Activated CD4-positive, alpha-beta memory T cell treated with anti-CD3 and anti-CD28 coated beads for 36 hours (primary cell): ENCODE measurements around the gene CCDC171. TPM values are rescaled to one million over a fixed set of nuclear protein-coding genes. Genes with fewer than 3 reads are reported as not detected.

Experiments
- CTCF ChIA-PET: fragments of 350-600 bp; sonication (Branson Sonifier 250); formaldehyde crosslinking; loops from one replicate; lab custom pipeline; 2021; ENCODE audit warnings: antibody characterized with exemption, inconsistent platforms; lab: Charles Lee
- POLR2A ChIA-PET: fragments of 350-600 bp; sonication (Branson Sonifier 250); formaldehyde crosslinking; loops from one replicate; lab custom pipeline; 2021; ENCODE audit warnings: antibody characterized with exemption; lab: Charles Lee
- DNase-seq: peaks from one replicate; pipeline ENCODE4 v3.0.0-alpha.2; 2020
- H3K27ac Mint-ChIP-seq: one replicate; pipeline ENCODE4 v1.8.0; 2021; ENCODE audit warnings: mixed read lengths
- H3K27me3 Mint-ChIP-seq: one replicate; pipeline ENCODE4 v1.8.0; 2021; ENCODE audit warnings: mixed read lengths
- H3K36me3 Mint-ChIP-seq: one replicate; pipeline ENCODE4 v1.8.0; 2021; ENCODE audit warnings: mixed read lengths
- H3K4me1 Mint-ChIP-seq: one replicate; pipeline ENCODE4 v1.8.0; 2021; ENCODE audit warnings: low read depth, mixed read lengths
- H3K4me3 Mint-ChIP-seq: one replicate; pipeline ENCODE4 v1.8.0; 2021; ENCODE audit warnings: mild to moderate bottlenecking, mixed read lengths
- H3K9me3 Mint-ChIP-seq: one replicate; pipeline ENCODE4 v1.8.0; 2021; ENCODE audit warnings: mixed read lengths
- intact Hi-C: fragments of 100-400 bp; cut with micrococcal nuclease; formaldehyde crosslinking; loops from one replicate; pipeline ENCODE4 v1.15.1; 2023
- total RNA-seq, 2 experiments: library from RNA; stranded (reverse); gene quantifications; one replicate each; pipeline ENCODE4 v1.2.3, GENCODE V29; 2021

The CCDC171 gene
- total RNA-seq, 2 experiments from 2014 or later, result 2.5 to 2.7 TPM

DNA sequence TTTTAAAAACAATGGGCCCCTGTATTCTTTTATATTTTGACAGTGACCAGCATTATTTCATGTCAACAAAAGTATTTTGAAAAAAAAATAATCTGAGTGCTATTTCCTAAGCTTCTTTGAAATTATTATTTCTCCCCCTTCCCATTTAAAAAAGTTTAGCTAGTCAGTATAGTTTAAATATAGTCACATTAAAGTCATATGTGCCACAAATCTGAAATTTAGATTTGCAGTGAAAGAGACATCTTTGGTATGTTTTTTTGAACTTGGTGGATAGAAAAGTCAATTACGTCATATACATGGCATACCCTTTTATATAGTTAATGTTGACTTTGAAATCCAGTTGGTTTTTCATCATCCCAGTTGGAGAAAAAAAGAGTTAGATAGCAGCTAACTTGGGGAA lies 297.0 kb downstream of the CCDC171 start:
- intact Hi-C loops, result no loop called here
- CTCF ChIA-PET, result no interaction called here
- no peak for DNase-seq
- Mint-ChIP-seq H3K27ac (no peak overlapping the region), H3K4me1 (no peaks in the 10 kb centered on the region), H3K36me3 (no peaks in the 10 kb centered on the region), H3K9me3 (no peaks in the 10 kb centered on the region), H3K4me3 (no peak overlapping the region), H3K27me3 (no peaks in the 10 kb centered on the region)
- POLR2A ChIA-PET, result no interaction called here

DNA sequence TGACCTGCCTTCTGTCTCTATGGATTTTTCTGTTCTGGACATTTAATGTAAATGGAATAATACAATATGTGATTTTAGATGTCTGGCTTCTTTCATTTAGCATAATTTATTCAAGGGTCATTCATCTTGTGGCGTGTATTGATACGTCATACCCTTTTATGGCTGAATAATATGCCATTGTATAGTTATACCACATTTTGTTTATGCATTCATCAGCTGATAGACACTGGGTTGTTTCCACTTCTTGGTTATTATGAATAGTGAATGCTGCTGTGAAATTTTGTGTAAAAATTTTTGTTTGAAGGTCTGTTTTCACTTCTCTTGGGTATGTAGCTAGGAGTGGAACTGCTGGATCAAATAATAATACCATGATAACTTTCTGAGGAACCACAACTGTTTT lies 298.9 kb downstream of the CCDC171 start:
- CTCF ChIA-PET, result no interaction called here
- no peaks in the 10 kb centered on the region for H3K36me3 Mint-ChIP-seq
- DNase-seq, result no peak
- H3K27ac Mint-ChIP-seq, result no peak overlapping the region
- no peaks in the 10 kb centered on the region for H3K9me3 Mint-ChIP-seq
- POLR2A ChIA-PET, result no interaction called here
- intact Hi-C loops, result no loop called here
- no peaks in the 10 kb centered on the region for H3K27me3 Mint-ChIP-seq
- no peak overlapping the region for H3K4me3 Mint-ChIP-seq
- H3K4me1 Mint-ChIP-seq, result no peaks in the 10 kb centered on the region

DNA sequence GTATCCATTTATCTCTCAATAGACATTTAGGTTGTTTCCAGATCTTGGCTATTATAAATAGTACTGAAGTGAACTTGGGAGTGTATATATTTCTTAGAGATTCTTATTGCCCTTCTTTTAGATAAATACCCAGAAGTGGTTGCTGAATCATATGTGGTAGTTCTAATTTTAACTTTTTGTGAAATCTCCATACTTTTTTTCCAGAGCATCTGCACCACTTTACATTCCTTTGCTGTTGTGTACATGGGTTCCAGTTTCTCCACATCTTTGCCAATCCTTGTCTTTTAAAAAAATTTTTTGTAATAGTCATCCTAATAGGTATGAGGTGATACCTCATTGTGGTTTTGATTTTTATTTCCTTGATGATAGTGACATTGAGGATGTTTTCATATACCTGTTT lies 303.7 kb downstream of the CCDC171 start:
- ChIA-PET POLR2A (no interaction called here), CTCF (no interaction called here)
- no peaks in the 10 kb centered on the region for H3K36me3 Mint-ChIP-seq
- no peak overlapping the region for H3K27ac Mint-ChIP-seq
- H3K9me3 Mint-ChIP-seq, result no peaks in the 10 kb centered on the region
- no peak overlapping the region for H3K4me3 Mint-ChIP-seq
- H3K27me3 Mint-ChIP-seq, result no peaks in the 10 kb centered on the region
- H3K4me1 Mint-ChIP-seq, result no peaks in the 10 kb centered on the region
- intact Hi-C loops, result no loop called here
- no peak for DNase-seq

DNA sequence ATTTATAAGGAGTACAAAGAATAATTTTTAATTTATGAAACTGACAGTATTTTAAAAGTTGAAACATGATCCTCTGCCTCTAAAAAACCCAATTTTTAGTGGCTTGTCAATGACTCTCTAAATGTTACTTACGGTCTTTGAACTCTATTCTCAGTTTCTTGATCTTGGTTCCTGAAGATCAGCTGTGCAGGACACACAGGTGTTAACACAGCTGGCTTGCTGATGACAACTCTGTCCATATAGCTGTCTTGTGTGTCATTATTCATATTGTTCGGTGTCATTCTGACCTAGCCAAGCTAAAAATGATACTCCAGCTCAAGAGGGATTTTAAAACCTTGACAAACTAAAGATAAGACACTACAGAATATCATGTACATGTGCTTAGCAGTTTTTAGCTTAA lies 314.5 kb downstream of the CCDC171 start:
- no peaks in the 10 kb centered on the region for H3K4me1 Mint-ChIP-seq
- H3K9me3 Mint-ChIP-seq, result no peaks in the 10 kb centered on the region
- no peaks in the 10 kb centered on the region for H3K36me3 Mint-ChIP-seq
- H3K27me3 Mint-ChIP-seq, result no peaks in the 10 kb centered on the region
- no peak overlapping the region for H3K4me3 Mint-ChIP-seq
- no peak overlapping the region for H3K27ac Mint-ChIP-seq
- intact Hi-C loops, result no loop called here
- DNase-seq, result no peak
- ChIA-PET CTCF (no interaction called here), POLR2A (no interaction called here)

DNA sequence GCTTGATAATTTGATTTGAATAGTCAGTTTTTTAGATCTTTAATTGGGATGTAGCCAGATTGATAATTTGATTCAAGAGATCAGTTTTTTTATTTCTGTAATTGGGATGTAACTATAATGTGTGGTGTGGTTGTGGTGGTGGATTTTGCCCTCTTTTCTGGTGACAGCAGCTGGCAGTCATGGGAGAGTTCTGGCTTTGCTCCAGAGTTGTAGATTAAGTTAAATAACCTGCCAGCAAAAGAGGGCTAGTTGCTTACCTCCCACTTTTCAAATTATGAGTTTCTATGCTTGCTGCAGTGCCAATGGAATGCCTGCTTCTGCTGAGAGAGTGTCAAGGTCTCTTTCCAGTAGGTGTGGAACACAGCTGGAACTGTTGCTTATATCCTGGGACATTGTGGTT lies 315.1 kb downstream of the CCDC171 start:
- H3K36me3 Mint-ChIP-seq, result no peaks in the 10 kb centered on the region
- no peaks in the 10 kb centered on the region for H3K9me3 Mint-ChIP-seq
- CTCF ChIA-PET, result no interaction called here
- intact Hi-C loops, result no loop called here
- POLR2A ChIA-PET, result no interaction called here
- no peaks in the 10 kb centered on the region for H3K4me1 Mint-ChIP-seq
- H3K27ac Mint-ChIP-seq, result no peak overlapping the region
- no peak overlapping the region for H3K4me3 Mint-ChIP-seq
- DNase-seq, result no peak
- no peaks in the 10 kb centered on the region for H3K27me3 Mint-ChIP-seq

DNA sequence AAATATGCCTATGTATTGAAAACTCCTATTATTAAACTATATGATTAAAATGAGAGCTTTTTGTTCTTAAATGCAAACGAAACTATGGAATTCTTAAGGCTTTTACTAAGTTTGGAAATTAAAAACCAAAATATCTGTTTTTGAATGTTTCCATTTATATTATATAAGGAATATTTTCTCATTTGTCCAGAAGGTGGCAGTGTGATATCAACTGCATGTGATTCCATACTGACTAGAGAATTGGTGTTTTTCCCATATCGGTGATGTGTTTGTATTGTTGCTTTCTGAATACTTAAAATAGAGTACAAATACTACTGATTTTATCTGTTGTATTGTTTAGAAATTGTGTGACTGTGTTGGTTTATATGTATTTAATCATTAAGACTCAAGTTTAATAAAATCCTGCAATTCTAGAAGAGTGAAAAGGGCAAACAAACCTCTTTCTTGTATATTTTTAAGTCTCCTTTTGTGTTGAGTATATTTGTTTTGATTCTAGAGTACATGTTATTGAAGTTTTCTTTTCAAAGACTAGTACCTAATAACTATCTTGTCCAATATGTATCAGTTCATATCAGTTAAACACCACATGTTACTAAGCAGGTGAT lies 320.8 kb downstream of the CCDC171 start:
- POLR2A ChIA-PET, result no interaction called here
- Mint-ChIP-seq H3K4me3 (no peak overlapping the region), H3K27me3 (no peaks in the 10 kb centered on the region), H3K27ac (no peak overlapping the region), H3K4me1 (no peaks in the 10 kb centered on the region), H3K36me3 (no peaks in the 10 kb centered on the region), H3K9me3 (no peaks in the 10 kb centered on the region)
- no peak for DNase-seq
- CTCF ChIA-PET, result interaction anchor here (0.6 to 1.2 kb wide), 3 partner anchors 8 to 1588 kb away, joined by 3 to 4 read pairs (median 3); no protein-coding TSS in a partner anchor
- intact Hi-C loops, result no loop called here

DNA sequence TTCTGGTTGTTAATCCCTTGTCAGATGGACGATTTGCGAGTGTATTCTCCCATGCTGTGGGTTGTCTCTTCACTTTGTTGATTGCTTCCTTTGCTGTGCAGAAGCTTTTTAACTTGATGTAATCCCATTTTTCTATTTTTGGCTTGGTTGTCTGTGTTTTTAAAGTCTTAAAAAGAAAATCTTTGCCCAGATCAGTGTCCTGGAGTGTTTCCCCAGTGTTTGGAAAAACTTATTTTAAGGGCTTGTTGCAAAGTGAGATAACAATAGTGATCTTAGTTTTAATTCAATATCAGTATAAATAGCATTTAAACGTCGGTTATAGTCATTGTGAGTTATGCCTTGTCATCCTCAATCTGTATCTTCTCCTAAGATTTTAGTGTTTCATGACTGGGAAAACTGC lies 329.5 kb downstream of the CCDC171 start:
- H3K9me3 Mint-ChIP-seq, result no peaks in the 10 kb centered on the region
- ChIA-PET POLR2A (no interaction called here), CTCF (interaction anchor here (1.2 kb wide), 1 partner anchor 9 kb away, joined by 3 read pairs; no protein-coding TSS in a partner anchor)
- no peaks in the 10 kb centered on the region for H3K4me1 Mint-ChIP-seq
- H3K27me3 Mint-ChIP-seq, result no peaks in the 10 kb centered on the region
- no peak overlapping the region for H3K27ac Mint-ChIP-seq
- no peak overlapping the region for H3K4me3 Mint-ChIP-seq
- DNase-seq, result no peak
- no peaks in the 10 kb centered on the region for H3K36me3 Mint-ChIP-seq
- intact Hi-C loops, result no loop called here

DNA sequence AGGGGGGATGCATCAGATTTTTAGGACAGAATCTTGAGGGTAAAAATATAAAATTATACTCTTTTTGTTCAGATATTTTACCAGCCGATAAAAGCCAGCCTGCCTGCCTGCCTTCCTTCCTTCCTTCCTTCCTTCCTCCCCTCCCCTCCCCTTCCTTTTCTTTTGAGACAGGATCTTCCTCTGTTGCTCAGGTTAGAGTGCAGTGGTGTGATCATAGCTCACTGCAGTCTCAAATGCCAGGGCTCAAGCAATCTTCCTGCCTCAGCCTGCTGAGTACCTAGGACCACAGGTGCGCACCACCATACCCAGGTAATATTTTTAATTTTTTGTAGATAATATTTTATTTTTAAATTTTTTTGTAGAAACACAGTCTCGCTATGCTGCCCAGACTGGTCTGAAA lies 330.0 kb downstream of the CCDC171 start:
- Mint-ChIP-seq H3K27me3 (no peaks in the 10 kb centered on the region), H3K4me3 (no peak overlapping the region), H3K4me1 (no peaks in the 10 kb centered on the region), H3K27ac (no peak overlapping the region), H3K9me3 (no peaks in the 10 kb centered on the region), H3K36me3 (no peaks in the 10 kb centered on the region)
- intact Hi-C loops, result no loop called here
- ChIA-PET CTCF (no interaction called here), POLR2A (no interaction called here)
- DNase-seq, result no peak

DNA sequence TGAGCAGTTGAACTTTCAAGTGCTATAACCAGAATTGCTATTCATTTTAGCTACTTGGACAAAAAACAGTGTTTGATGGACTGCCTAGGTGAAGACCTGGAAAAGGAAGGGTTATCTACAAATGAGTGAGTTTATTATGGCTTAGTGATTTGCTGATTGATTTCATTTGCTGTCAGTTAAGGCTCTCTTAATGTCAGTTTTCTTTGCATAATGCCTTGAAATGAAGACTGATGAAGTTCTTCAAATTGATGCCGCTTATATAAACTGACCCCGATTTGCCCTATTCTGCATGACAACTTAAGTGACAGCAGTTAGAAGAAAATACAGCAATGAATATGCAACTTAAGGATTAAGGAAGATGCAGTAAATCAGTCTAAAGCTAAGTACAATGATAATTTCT lies 332.6 kb downstream of the CCDC171 start:
- no peaks in the 10 kb centered on the region for H3K9me3 Mint-ChIP-seq
- H3K4me3 Mint-ChIP-seq, result no peak overlapping the region
- ChIA-PET CTCF (no interaction called here), POLR2A (no interaction called here)
- no peaks in the 10 kb centered on the region for H3K4me1 Mint-ChIP-seq
- DNase-seq, result no peak
- H3K27me3 Mint-ChIP-seq, result no peaks in the 10 kb centered on the region
- no peak overlapping the region for H3K27ac Mint-ChIP-seq
- no peaks in the 10 kb centered on the region for H3K36me3 Mint-ChIP-seq
- intact Hi-C loops, result no loop called here

DNA sequence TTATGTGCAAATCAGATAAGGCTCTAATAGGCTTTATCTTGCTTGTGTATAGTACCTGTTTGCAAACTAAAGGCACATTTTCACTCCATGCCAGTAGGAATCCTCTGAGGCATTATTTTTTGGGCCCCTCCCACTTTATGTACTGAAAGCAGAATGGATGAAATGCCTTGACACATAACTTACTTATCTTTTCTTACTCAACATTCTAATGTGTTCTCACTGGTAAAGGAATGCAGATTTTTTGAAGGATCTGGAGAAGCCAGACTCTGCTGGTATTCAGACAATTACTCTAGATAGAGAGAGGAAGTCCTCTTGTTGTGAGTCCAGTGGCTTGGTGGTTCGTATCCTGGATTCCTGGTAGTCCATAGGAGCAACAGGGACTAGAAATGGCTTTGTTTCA lies 336.7 kb downstream of the CCDC171 start:
- no peaks in the 10 kb centered on the region for H3K4me1 Mint-ChIP-seq
- H3K4me3 Mint-ChIP-seq, result no peak overlapping the region
- CTCF ChIA-PET, result no interaction called here
- H3K27ac Mint-ChIP-seq, result no peak overlapping the region
- peaks cover 10% of the 10 kb centered on the region for H3K9me3 Mint-ChIP-seq
- DNase-seq, result no peak
- H3K27me3 Mint-ChIP-seq, result no peaks in the 10 kb centered on the region
- no peaks in the 10 kb centered on the region for H3K36me3 Mint-ChIP-seq
- POLR2A ChIA-PET, result no interaction called here
- intact Hi-C loops, result no loop called here

DNA sequence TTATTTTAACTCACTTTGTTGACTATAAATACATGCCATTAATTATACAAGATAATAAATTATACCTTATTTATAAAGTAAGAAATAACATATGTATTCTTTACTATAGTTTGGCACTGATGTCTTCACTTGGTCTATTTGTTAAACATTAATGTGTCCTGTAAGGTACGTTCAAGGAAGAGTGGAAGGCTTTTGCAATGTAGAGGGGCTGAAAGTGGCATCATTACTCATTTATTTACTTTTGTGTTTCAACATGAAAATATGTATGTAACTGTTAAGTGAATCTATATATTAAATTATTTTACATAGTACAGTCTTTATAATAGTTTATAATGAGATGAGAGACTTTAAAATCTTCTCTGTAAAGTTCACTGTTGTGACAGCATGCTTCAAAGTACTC lies 348.7 kb downstream of the CCDC171 start:
- ChIA-PET CTCF (no interaction called here), POLR2A (no interaction called here)

DNA sequence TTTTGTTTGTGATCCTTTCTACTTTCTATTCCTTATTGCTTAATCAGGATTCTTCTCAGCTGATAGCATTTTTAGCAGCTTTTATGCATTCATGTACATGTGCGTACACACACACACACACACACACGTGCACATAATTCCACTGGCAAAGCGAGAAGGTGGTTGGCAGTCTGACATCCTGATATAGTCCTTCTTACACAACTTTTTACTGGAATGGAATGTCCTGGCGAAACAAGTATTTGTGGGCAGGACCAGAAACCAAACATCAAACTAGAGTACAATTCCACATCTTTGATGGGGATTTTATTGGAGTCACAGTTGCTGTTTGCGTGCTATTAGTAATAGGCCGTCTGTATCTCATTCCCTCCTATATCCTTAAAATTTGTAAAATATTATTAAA lies 356.5 kb downstream of the CCDC171 start:
- Mint-ChIP-seq H3K4me3 (no peak overlapping the region), H3K4me1 (no peaks in the 10 kb centered on the region), H3K9me3 (peaks cover 62% of the 10 kb centered on the region), H3K27me3 (no peaks in the 10 kb centered on the region), H3K27ac (no peak overlapping the region), H3K36me3 (peaks cover 2% of the 10 kb centered on the region)
- intact Hi-C loops, result no loop called here
- CTCF ChIA-PET, result no interaction called here
- no peak for DNase-seq
- POLR2A ChIA-PET, result no interaction called here

More for the DNA sequence above, 348.7 kb downstream of the CCDC171 start:
- no peak overlapping the region for H3K27ac Mint-ChIP-seq
- intact Hi-C loops, result no loop called here
- no peaks in the 10 kb centered on the region for H3K4me1 Mint-ChIP-seq
- no peaks in the 10 kb centered on the region for H3K36me3 Mint-ChIP-seq
- no peak overlapping the region for H3K4me3 Mint-ChIP-seq
- no peaks in the 10 kb centered on the region for H3K27me3 Mint-ChIP-seq
- no peak for DNase-seq
- peaks cover 27% of the 10 kb centered on the region for H3K9me3 Mint-ChIP-seq

DNA sequence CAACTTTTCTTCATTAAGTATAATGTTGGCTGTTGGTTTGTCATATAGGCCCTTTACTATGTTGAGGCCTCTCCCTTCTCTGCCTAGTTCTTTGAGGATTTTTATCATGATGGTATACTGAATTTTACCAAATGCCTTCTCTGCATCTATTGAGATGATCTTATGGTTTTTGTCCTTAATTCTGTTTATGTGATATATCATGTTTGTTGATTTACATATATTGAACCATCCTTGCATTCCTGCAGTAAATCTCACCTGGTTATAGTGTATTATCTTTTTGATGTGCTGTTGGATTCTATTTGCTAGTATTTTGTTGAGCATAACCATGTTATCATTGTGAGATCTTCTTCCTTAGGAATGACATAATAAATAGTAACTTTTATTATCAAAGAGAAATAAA lies 362.9 kb downstream of the CCDC171 start:
- CTCF ChIA-PET, result no interaction called here
- no peak overlapping the region for H3K4me3 Mint-ChIP-seq
- peaks cover 48% of the 10 kb centered on the region for H3K9me3 Mint-ChIP-seq
- POLR2A ChIA-PET, result no interaction called here
- no peak for DNase-seq
- no peak overlapping the region for H3K27ac Mint-ChIP-seq
- H3K27me3 Mint-ChIP-seq, result no peaks in the 10 kb centered on the region
- intact Hi-C loops, result no loop called here
- H3K36me3 Mint-ChIP-seq, result peaks cover 2% of the 10 kb centered on the region
- H3K4me1 Mint-ChIP-seq, result no peaks in the 10 kb centered on the region
